ENCODE results near the gene INTS4.

The INTS4 gene

DNA sequence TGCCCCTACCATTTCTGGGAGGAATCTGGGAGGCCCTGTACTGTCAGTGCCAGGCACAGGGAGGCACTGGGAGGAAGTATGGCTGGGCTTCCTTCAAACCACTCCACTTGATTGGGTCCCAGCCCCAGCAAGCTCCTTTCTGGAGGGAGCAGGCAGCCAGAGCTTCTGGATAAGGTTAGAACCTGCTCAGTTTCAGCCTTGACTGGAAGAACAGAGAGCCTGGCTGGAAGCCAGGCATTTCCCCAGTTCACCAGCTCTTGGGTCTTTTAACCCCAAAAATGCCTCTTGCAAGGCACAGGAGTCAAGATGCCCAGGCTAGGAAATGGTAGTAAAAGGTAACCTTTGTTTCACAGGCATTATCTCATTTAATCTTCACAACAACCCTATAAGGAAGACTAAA, 37.6 kb upstream of the INTS4 start:
- Histone ChIP-seq H3K4me3 (ENCODE audit: low read depth, low read length) (no peak overlapping the region), H3K36me3 (ENCODE audit: control insufficient read depth in 2 of 2, insufficient read depth in 1 of 2, low read length in 2 of 2) (no peaks in the 10 kb centered on the region), H3K9me3 (ENCODE audit: control insufficient read depth, insufficient read depth, low read depth, low read length) (no peaks in the 10 kb centered on the region), H3K4me1 (ENCODE audit: control insufficient read depth, insufficient read depth, low read length) (no peaks in the 10 kb centered on the region), H3K27ac (ENCODE audit: extremely low read depth, low read depth, low read length) (no peak overlapping the region; the same call in 1 of the 2 replicates)
- CTCF ChIA-PET: interaction anchor here (1.4 to 3.0 kb wide), 2 partner anchors 14 to 16 kb away, joined by 6 to 9 read pairs; no protein-coding TSS in a partner anchor
- POLR2A ChIA-PET: interaction anchor here (0.5 kb wide), 2 partner anchors 120 to 559 kb away, joined by 3 to 4 read pairs; no protein-coding TSS in a partner anchor
- TF ChIP-seq GLI2 (tag by site-specific recombination; IDR thresholded peaks at IDR 0.05; ENCODE audit: borderline replicate concordance, low read depth) (no peak), ZNF624 (tag by site-specific recombination; IDR thresholded peaks at IDR 0.05) (no peak), YY2 (tag by site-specific recombination; IDR thresholded peaks at IDR 0.05) (no peak), ZNF837 (tag by site-specific recombination; IDR thresholded peaks at IDR 0.05) (no peak), ZNF394 (tag by site-specific recombination; IDR thresholded peaks at IDR 0.05; ENCODE audit: borderline replicate concordance) (no peak), ZNF521 (tag by site-specific recombination; IDR thresholded peaks at IDR 0.05) (no peak), ZXDB (tag by site-specific recombination; IDR thresholded peaks at IDR 0.05) (no peak), ZNF138 (tag by site-specific recombination; IDR thresholded peaks at IDR 0.05; ENCODE audit: borderline replicate concordance) (no peak), ZNF341 (tag by site-specific recombination; IDR thresholded peaks at IDR 0.05; ENCODE audit: low read depth) (no peak), PRDM1 (tag by site-specific recombination; IDR thresholded peaks at IDR 0.05) (no peak), ZBTB48 (tag by site-specific recombination; IDR thresholded peaks at IDR 0.05) (no peak)
- TF ChIP-seq, protein P1, sequence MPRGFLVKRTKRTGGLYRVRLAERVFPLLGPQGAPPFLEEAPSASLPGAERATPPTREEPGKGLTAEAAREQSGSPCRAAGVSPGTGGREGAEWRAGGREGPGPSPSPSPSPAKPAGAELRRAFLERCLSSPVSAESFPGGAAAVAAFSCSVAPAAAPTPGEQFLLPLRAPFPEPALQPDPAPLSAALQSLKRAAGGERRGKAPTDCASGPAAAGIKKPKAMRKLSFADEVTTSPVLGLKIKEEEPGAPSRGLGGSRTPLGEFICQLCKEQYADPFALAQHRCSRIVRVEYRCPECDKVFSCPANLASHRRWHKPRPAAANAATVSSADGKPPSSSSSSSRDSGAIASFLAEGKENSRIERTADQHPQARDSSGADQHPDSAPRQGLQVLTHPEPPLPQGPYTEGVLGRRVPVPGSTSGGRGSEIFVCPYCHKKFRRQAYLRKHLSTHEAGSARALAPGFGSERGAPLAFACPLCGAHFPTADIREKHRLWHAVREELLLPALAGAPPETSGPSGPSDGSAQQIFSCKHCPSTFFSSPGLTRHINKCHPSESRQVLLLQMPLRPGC (tag by site-specific recombination; IDR thresholded peaks at IDR 0.05): no peak
- TF ChIP-seq, protein P2, sequence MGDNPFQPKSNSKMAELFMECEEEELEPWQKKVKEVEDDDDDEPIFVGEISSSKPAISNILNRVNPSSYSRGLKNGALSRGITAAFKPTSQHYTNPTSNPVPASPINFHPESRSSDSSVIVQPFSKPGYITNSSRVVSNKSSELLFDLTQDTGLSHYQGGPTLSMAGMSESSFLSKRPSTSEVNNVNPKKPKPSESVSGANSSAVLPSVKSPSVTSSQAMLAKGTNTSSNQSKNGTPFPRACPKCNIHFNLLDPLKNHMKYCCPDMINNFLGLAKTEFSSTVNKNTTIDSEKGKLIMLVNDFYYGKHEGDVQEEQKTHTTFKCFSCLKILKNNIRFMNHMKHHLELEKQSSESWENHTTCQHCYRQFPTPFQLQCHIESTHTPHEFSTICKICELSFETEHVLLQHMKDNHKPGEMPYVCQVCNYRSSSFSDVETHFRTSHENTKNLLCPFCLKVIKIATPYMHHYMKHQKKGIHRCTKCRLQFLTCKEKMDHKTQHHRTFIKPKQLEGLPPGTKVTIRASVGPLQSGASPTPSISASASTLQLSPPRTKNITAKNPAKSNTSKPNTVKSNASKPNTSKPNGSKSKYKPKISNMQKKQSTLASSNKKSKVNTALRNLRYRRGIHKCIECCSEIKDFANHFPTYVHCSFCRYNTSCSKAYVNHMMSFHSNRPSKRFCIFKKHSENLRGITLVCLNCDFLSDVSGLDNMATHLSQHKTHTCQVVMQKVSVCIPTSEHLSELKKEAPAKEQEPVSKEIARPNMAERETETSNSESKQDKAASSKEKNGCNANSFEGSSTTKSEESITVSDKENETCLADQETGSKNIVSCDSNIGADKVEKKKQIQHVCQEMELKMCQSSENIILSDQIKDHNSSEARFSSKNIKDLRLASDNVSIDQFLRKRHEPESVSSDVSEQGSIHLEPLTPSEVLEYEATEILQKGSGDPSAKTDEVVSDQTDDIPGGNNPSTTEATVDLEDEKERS (tag by site-specific recombination; IDR thresholded peaks at IDR 0.05): no peak
- TF ChIP-seq, protein P3, sequence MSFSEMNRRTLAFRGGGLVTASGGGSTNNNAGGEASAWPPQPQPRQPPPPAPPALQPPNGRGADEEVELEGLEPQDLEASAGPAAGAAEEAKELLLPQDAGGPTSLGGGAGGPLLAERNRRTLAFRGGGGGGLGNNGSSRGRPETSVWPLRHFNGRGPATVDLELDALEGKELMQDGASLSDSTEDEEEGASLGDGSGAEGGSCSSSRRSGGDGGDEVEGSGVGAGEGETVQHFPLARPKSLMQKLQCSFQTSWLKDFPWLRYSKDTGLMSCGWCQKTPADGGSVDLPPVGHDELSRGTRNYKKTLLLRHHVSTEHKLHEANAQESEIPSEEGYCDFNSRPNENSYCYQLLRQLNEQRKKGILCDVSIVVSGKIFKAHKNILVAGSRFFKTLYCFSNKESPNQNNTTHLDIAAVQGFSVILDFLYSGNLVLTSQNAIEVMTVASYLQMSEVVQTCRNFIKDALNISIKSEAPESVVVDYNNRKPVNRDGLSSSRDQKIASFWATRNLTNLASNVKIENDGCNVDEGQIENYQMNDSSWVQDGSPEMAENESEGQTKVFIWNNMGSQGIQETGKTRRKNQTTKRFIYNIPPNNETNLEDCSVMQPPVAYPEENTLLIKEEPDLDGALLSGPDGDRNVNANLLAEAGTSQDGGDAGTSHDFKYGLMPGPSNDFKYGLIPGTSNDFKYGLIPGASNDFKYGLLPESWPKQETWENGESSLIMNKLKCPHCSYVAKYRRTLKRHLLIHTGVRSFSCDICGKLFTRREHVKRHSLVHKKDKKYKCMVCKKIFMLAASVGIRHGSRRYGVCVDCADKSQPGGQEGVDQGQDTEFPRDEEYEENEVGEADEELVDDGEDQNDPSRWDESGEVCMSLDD (tag by site-specific recombination; IDR thresholded peaks at IDR 0.05): no peak
- TF ChIP-seq, protein P4, sequence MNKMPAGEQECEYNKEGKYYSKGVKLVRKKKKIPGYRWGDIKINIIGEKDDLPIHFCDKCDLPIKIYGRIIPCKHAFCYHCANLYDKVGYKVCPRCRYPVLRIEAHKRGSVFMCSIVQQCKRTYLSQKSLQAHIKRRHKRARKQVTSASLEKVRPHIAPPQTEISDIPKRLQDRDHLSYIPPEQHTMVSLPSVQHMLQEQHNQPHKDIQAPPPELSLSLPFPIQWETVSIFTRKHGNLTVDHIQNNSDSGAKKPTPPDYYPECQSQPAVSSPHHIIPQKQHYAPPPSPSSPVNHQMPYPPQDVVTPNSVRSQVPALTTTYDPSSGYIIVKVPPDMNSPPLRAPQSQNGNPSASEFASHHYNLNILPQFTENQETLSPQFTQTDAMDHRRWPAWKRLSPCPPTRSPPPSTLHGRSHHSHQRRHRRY (tag by site-specific recombination; IDR thresholded peaks at IDR 0.05): no peak
- TF ChIP-seq, protein P5, sequence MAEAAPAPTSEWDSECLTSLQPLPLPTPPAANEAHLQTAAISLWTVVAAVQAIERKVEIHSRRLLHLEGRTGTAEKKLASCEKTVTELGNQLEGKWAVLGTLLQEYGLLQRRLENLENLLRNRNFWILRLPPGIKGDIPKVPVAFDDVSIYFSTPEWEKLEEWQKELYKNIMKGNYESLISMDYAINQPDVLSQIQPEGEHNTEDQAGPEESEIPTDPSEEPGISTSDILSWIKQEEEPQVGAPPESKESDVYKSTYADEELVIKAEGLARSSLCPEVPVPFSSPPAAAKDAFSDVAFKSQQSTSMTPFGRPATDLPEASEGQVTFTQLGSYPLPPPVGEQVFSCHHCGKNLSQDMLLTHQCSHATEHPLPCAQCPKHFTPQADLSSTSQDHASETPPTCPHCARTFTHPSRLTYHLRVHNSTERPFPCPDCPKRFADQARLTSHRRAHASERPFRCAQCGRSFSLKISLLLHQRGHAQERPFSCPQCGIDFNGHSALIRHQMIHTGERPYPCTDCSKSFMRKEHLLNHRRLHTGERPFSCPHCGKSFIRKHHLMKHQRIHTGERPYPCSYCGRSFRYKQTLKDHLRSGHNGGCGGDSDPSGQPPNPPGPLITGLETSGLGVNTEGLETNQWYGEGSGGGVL (tag by site-specific recombination; IDR thresholded peaks at IDR 0.05): no peak
- TF ChIP-seq, protein P6, sequence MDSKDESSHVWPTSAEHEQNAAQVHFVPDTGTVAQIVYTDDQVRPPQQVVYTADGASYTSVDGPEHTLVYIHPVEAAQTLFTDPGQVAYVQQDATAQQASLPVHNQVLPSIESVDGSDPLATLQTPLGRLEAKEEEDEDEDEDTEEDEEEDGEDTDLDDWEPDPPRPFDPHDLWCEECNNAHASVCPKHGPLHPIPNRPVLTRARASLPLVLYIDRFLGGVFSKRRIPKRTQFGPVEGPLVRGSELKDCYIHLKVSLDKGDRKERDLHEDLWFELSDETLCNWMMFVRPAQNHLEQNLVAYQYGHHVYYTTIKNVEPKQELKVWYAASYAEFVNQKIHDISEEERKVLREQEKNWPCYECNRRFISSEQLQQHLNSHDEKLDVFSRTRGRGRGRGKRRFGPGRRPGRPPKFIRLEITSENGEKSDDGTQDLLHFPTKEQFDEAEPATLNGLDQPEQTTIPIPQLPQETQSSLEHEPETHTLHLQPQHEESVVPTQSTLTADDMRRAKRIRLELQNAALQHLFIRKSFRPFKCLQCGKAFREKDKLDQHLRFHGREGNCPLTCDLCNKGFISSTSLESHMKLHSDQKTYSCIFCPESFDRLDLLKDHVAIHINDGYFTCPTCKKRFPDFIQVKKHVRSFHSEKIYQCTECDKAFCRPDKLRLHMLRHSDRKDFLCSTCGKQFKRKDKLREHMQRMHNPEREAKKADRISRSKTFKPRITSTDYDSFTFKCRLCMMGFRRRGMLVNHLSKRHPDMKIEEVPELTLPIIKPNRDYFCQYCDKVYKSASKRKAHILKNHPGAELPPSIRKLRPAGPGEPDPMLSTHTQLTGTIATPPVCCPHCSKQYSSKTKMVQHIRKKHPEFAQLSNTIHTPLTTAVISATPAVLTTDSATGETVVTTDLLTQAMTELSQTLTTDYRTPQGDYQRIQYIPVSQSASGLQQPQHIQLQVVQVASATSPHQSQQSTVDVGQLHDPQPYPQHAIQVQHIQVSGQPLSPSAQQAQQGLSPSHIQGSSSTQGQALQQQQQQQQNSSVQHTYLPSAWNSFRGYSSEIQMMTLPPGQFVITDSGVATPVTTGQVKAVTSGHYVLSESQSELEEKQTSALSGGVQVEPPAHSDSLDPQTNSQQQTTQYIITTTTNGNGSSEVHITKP (tag by site-specific recombination; IDR thresholded peaks at IDR 0.05): no peak
